Panc1 (cell line): ENCODE data around the gene IGLL5. TPM values are rescaled to one million over a fixed set of nuclear protein-coding genes. Genes with fewer than 3 reads are reported as not detected.

ENCODE experiments used
- ATAC-seq: fragments of 200-7000 bp; cut with Tn5 transposase; 2 replicates; pipeline ENCODE4 v1.9.1; 2020; ENCODE audit warnings: mild to moderate bottlenecking, moderate library complexity
- BruUV-seq: library from RNA; stranded (reverse); fragments of 400-500 nt; replicated peaks from 2 replicates; lab custom pipeline; 2021; lab: Mats Ljungman, UMichigan
- CTCF ChIA-PET: fragments of 300-600 bp; sonication (Branson Sonifier 250); formaldehyde crosslinking; loops from one replicate; lab custom pipeline; 2022; ENCODE audit warnings: antibody characterized with exemption; lab: Charles Lee
- POLR2A ChIA-PET: fragments of 300-600 bp; sonication (Branson Sonifier 250); formaldehyde crosslinking; loops from one replicate; lab custom pipeline; 2022; ENCODE audit warnings: antibody characterized with exemption; lab: Charles Lee
- DNase-seq: peaks from one replicate; pipeline ENCODE4 v3.0.0-alpha.2; 2010; ENCODE audit warnings: low read depth, low spot score
- H3K27ac ChIP-seq: 2 replicates; pipeline ENCODE4 v1.5.1; 2011; ENCODE audit warnings: mild to moderate bottlenecking, low read length, inconsistent platforms
- H3K27me3 ChIP-seq: fragments of 200-500 bp; sonication (Bioruptor generic); 2 replicates; pipeline ENCODE4 v1.6.0; 2014; ENCODE audit warnings: low read length, inconsistent platforms; ENCODE audit not compliant: control insufficient read depth, insufficient read depth
- H3K36me3 ChIP-seq: fragments of 200-500 bp; sonication (Bioruptor generic); 2 replicates; pipeline ENCODE4 v1.5.1; 2014; ENCODE audit warnings: inconsistent platforms, mild to moderate bottlenecking, low read length, moderate library complexity; ENCODE audit not compliant: control insufficient read depth, insufficient read depth
- H3K4me1 ChIP-seq: 2 replicates; pipeline ENCODE4 v1.5.1; 2011; ENCODE audit warnings: inconsistent platforms, mild to moderate bottlenecking, low read length, moderate library complexity; ENCODE audit not compliant: control insufficient read depth, insufficient read depth
- H3K4me3 ChIP-seq, 2 experiments: 2 replicates each; pipeline ENCODE4 v1.5.1; 2011 to 2012; ENCODE audit warnings: low read depth in 2 of 2, low read length in 2 of 2, mild to moderate bottlenecking in 2 of 2, inconsistent platforms in 1 of 2, moderate library complexity in 1 of 2
- H3K9me3 ChIP-seq: fragments of 200-500 bp; sonication (Bioruptor generic); 2 replicates; pipeline ENCODE4 v1.5.1; 2014; ENCODE audit warnings: low read depth, mild to moderate bottlenecking, inconsistent platforms, low read length, moderate library complexity; ENCODE audit not compliant: control insufficient read depth, insufficient read depth
- POLR2AphosphoS5 ChIP-seq: IDR thresholded peaks from 2 replicates; pipeline ENCODE4 v1.6.1; 2012; ENCODE audit warnings: mild to moderate bottlenecking, low read depth, low read length, moderate library complexity
- SIN3A ChIP-seq: IDR thresholded peaks from 2 replicates; pipeline ENCODE4 v1.6.1; 2012; ENCODE audit warnings: low read depth, mild to moderate bottlenecking, low read length, moderate library complexity, borderline replicate concordance; ENCODE audit not compliant: insufficient read depth
- TCF7L2 ChIP-seq: IDR thresholded peaks from 2 replicates; pipeline ENCODE4 v1.6.1; 2011; ENCODE audit warnings: mild to moderate bottlenecking, low read depth, low read length, inconsistent platforms
- in situ Hi-C: cut with HindIII; loops from 2 replicates; pipeline ENCODE4 v1.10.0; 2016; ENCODE audit warnings: low sequenced_read_pairs, low pct_unique_long_range_greater_than_20kb
- intact Hi-C: fragments of 100-400 bp; cut with micrococcal nuclease; formaldehyde crosslinking; loops from one replicate; pipeline ENCODE4 v1.10.0; 2022; ENCODE audit not compliant: unreplicated experiment
- total RNA-seq: library from RNA; stranded (reverse); gene quantifications from one replicate; pipeline ENCODE4 v1.2.1, GENCODE V29; 2021; ENCODE audit not compliant: unreplicated experiment
- TF ChIP-seq, protein P1 (sequence below): fragments of 450-650 bp; IDR thresholded peaks from 2 replicates; pipeline ENCODE4 v1.5.1; 2017; ENCODE audit warnings: mild to moderate bottlenecking
- TF ChIP-seq, protein P2 (sequence below), 2 experiments: IDR thresholded peaks; 2 replicates each; pipeline ENCODE4 v1.6.1; 2011 to 2012; ENCODE audit warnings: low read depth in 2 of 2, control low read depth in 1 of 2, low read length in 1 of 2, mild to moderate bottlenecking in 1 of 2, moderate library complexity in 1 of 2; ENCODE audit not compliant: insufficient read depth in 1 of 2

IGLL5 gene
- total RNA-seq, 1 experiment from 2014 or later = not detected

DNA sequence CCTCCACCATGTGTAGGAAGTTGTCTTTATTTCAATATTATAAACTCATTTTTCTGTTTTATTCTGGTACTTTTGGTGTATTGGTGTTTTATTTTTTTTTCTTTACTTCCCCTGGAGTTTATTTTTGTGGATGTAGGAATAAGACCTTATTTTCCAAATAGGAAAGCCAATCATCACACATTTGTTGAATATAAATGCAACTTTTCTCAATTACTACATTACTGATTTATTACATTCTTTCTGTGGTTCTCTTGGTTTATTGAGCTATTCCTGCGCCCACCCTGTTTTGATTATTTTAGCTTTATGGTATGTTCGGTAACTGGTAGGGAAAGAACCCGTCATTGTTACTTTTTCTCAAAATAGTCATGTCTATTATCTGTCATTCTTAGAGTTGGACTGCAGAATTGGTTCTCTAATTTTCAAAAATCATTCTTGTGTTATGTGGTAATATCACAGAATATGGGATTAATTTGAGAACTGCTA is 3.6 kb downstream of the IGLL5 start:
- TF ChIP-seq, protein P1, sequence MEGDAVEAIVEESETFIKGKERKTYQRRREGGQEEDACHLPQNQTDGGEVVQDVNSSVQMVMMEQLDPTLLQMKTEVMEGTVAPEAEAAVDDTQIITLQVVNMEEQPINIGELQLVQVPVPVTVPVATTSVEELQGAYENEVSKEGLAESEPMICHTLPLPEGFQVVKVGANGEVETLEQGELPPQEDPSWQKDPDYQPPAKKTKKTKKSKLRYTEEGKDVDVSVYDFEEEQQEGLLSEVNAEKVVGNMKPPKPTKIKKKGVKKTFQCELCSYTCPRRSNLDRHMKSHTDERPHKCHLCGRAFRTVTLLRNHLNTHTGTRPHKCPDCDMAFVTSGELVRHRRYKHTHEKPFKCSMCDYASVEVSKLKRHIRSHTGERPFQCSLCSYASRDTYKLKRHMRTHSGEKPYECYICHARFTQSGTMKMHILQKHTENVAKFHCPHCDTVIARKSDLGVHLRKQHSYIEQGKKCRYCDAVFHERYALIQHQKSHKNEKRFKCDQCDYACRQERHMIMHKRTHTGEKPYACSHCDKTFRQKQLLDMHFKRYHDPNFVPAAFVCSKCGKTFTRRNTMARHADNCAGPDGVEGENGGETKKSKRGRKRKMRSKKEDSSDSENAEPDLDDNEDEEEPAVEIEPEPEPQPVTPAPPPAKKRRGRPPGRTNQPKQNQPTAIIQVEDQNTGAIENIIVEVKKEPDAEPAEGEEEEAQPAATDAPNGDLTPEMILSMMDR = no peak
- no peak for TF ChIP-seq POLR2AphosphoS5
- TF ChIP-seq SIN3A = no peak
- TF ChIP-seq, protein P2, sequence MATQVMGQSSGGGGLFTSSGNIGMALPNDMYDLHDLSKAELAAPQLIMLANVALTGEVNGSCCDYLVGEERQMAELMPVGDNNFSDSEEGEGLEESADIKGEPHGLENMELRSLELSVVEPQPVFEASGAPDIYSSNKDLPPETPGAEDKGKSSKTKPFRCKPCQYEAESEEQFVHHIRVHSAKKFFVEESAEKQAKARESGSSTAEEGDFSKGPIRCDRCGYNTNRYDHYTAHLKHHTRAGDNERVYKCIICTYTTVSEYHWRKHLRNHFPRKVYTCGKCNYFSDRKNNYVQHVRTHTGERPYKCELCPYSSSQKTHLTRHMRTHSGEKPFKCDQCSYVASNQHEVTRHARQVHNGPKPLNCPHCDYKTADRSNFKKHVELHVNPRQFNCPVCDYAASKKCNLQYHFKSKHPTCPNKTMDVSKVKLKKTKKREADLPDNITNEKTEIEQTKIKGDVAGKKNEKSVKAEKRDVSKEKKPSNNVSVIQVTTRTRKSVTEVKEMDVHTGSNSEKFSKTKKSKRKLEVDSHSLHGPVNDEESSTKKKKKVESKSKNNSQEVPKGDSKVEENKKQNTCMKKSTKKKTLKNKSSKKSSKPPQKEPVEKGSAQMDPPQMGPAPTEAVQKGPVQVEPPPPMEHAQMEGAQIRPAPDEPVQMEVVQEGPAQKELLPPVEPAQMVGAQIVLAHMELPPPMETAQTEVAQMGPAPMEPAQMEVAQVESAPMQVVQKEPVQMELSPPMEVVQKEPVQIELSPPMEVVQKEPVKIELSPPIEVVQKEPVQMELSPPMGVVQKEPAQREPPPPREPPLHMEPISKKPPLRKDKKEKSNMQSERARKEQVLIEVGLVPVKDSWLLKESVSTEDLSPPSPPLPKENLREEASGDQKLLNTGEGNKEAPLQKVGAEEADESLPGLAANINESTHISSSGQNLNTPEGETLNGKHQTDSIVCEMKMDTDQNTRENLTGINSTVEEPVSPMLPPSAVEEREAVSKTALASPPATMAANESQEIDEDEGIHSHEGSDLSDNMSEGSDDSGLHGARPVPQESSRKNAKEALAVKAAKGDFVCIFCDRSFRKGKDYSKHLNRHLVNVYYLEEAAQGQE (IDR thresholded peaks at IDR 0.05; ENCODE audit: insufficient read depth in 1 of 2, low read depth in 2 of 2, low read length in 1 of 2) = no peak
- no peak for TF ChIP-seq TCF7L2
- in situ Hi-C loops (no loop called here), intact Hi-C loops (no loop called here)
- POLR2A ChIA-PET = no interaction called here
- no peaks in the 10 kb centered on the region for H3K4me1 ChIP-seq
- ATAC-seq (no peak), DNase-seq (no peak)
- no peak overlapping the region for H3K27ac ChIP-seq
- peaks cover 13% of the 10 kb centered on the region for H3K27me3 ChIP-seq
- BruUV-seq = no TSS peak
- H3K9me3 ChIP-seq = no peaks in the 10 kb centered on the region
- H3K36me3 ChIP-seq = no peaks in the 10 kb centered on the region
- no peak overlapping the region for H3K4me3 ChIP-seq
- CTCF ChIA-PET = no interaction called here

DNA sequence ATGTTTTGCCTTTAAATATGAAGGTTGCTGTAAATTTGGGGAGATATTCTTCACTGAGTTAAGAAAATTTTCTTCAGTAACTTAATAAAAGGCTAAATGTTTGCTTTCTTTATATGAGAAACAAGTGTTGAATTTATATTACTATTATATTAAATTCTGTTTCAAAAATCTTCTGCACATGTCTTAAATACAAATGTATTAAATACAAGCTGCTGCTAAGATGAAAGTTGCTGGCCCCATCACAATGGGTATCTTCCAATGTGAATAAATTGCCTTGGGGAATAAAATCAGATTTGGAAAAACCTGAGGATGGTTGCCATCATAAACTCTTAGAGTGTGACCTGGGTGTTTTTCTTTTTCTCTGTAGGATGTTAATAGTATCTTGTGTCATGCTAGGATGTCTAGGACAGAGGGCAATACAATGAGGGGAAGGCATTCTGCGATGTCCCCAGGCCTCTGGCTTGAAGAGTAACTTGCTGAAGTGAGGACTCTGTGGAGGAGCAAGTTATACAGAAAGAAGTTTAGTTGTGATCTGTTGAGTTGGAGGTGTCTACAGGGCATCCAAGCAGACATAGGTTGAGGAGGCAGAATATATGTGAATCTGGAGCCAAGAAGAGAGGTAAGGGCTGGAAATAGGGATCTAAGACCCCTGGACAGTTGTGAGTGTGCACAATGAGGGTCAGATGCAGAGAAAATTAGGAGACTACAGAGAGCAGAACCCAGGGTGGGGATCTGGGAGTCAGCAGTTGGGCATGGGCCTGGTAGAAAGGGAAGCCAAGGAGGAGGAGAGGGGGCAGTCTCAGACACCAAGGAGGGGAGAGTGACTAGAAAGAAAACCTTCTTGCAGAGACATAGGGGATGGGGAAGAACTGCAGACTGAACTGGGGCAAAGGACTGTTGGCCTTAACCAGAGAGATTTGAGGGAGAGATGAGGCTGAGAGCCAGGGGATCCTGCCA is 4.8 kb downstream of the IGLL5 start:
- H3K4me1 ChIP-seq = no peaks in the 10 kb centered on the region
- no peak for DNase-seq
- intact Hi-C loops = no loop called here
- POLR2A ChIA-PET = no interaction called here
- H3K4me3 ChIP-seq = no peak overlapping the region
- CTCF ChIA-PET = no interaction called here
- H3K9me3 ChIP-seq = no peaks in the 10 kb centered on the region
- BruUV-seq = no TSS peak
- H3K27me3 ChIP-seq = peaks cover 13% of the 10 kb centered on the region
- no peak for ATAC-seq
- in situ Hi-C loops = no loop called here
- no peak overlapping the region for H3K27ac ChIP-seq
- TF ChIP-seq POLR2AphosphoS5 = no peak
- no peaks in the 10 kb centered on the region for H3K36me3 ChIP-seq
